Fibroblast of pulmonary artery (primary cell): Measurements from ENCODE around the gene SUN2.

Experiments used
- DNase-seq: peaks from one replicate; pipeline ENCODE4 v3.0.0-alpha.2; 2010; ENCODE audit warnings: low read depth
- H3K4me3 ChIP-seq: replicated peaks from 2 replicates; pipeline ENCODE4 v1.5.1; 2011; ENCODE audit warnings: low read depth, mild to moderate bottlenecking, control low read depth, low read length, moderate library complexity
- CTCF ChIP-seq: IDR thresholded peaks from 2 replicates; pipeline ENCODE4 v1.5.1; 2011; ENCODE audit warnings: mild to moderate bottlenecking, control low read depth, low read length, inconsistent platforms; ENCODE audit errors: missing control alignments

Gene SUN2

GRCh38 chr22:38705235-38706100, 50.3 kb downstream of the SUN2 start, which contains the start of gene GTPBP1:
Gene GTPBP1 (plus strand): TSS chr22:38705944. CDS start chr22:38705956, 12 bp downstream.
- TF ChIP-seq CTCF, result no peak
- H3K4me3 ChIP-seq, result peak within 1 kb of the TSS; percentile 85
- peak; percentile 100 for DNase-seq

GRCh38 chr22:38704654-38705234, 51.1 kb downstream of the SUN2 start:
- no peak for TF ChIP-seq CTCF
- DNase-seq, result peak; percentile 31
- H3K4me3 ChIP-seq, result peak overlapping the region; percentile 32

- no peak for TF ChIP-seq CTCF
- DNase-seq, result peak; percentile 97
- H3K4me3 ChIP-seq, result peak within 1 kb of the TSS; percentile 81
Observed at GRCh38 chr22:38700789-38701628, 54.8 kb downstream of the SUN2 start, which contains the start of gene JOSD1. Gene JOSD1 (minus strand): TSS chr22:38700943. CDS start chr22:38699987, 956 bp downstream.

- DNase-seq, result peak; percentile 67
- no peak for TF ChIP-seq CTCF
Observed at GRCh38 chr22:38700270-38700788, 55.5 kb downstream of the SUN2 start.

GRCh38 chr22:38699784-38700183, 56.0 kb downstream of the SUN2 start:
- peak; percentile 63 for DNase-seq
- H3K4me3 ChIP-seq, result peak overlapping the region; percentile 81
- no peak for TF ChIP-seq CTCF

More at GRCh38 chr22:38700270-38700788, 55.5 kb downstream of the SUN2 start:
- H3K4me3 ChIP-seq, result peak overlapping the region; percentile 81

- DNase-seq, result no peak
- no peak for TF ChIP-seq CTCF
- peak overlapping the region; percentile 81 for H3K4me3 ChIP-seq
Observed at GRCh38 chr22:38699143-38699542, 56.7 kb downstream of the SUN2 start.
